HepG2 (cell line): ENCODE measurements around the gene PTPRF. TPM values are rescaled to one million over a fixed set of nuclear protein-coding genes. Genes with fewer than 3 reads are reported as not detected.

ENCODE experiments used
- ATAC-seq: fragments of 200-7000 bp; cut with Tn5 transposase; 3 replicates; pipeline ENCODE4 v1.9.1; 2020; ENCODE audit warnings: mild to moderate bottlenecking, moderate library complexity
- BruUV-seq: library from RNA; stranded (reverse); fragments of 400-500 nt; replicated peaks from 2 replicates; lab custom pipeline; 2021; lab: Mats Ljungman, UMichigan
- CTCF ChIA-PET: fragments of 300-600 bp; formaldehyde crosslinking; extraction: SDS; loops from one replicate; lab custom pipeline; 2021; ENCODE audit warnings: low total read pairs, inconsistent platforms, low intra/inter-chr PET ratio; lab: Yijun Ruan, JAX
- POLR2A ChIA-PET: fragments of 350-600 bp; sonication (Branson Sonifier 250); formaldehyde crosslinking; loops from one replicate; lab custom pipeline; 2020; ENCODE audit warnings: antibody characterized with exemption, inconsistent platforms; lab: Yijun Ruan, JAX
- DNase-seq: peaks from one replicate; pipeline ENCODE4 v3.0.0-alpha.2; 2015; ENCODE audit warnings: low spot score
- FAIRE-seq: peaks from 3 replicates; lab custom pipeline; 2011; peaks lifted over from hg19 to GRCh38; lab: Jason Lieb, UNC
- H2AFZ ChIP-seq: one replicate; pipeline ENCODE4 v1.6.1; 2011; ENCODE audit warnings: low read length, inconsistent platforms
- H3K27ac ChIP-seq: fragments of 300-600 bp; 3 replicates; pipeline ENCODE4 v1.8.0; 2011; ENCODE audit warnings: mixed run types, mild to moderate bottlenecking, mixed read lengths, low read length, inconsistent platforms; ENCODE audit not compliant: insufficient read depth; ENCODE audit errors: extremely low read length
- H3K27me3 ChIP-seq, 2 experiments: fragments of 200-600 bp in 1 of 2; 2 replicates in 1 of 2; 3 replicates in 1 of 2; pipeline versions ENCODE4 v1.6.0 to v1.8.0; 2011; ENCODE audit warnings: low read length in 2 of 2, mild to moderate bottlenecking in 2 of 2, moderate library complexity in 2 of 2, inconsistent platforms in 1 of 2; ENCODE audit not compliant: insufficient read depth in 2 of 2, control insufficient read depth in 1 of 2
- H3K36me3 ChIP-seq, 2 experiments: fragments of 200-600 bp in 1 of 2; replicated peaks in 1 of 2; 2 replicates in 1 of 2; 3 replicates in 1 of 2; pipeline versions ENCODE4 v1.5.1 to v1.8.0; 2011; ENCODE audit warnings: low read length in 2 of 2, inconsistent platforms in 1 of 2; ENCODE audit not compliant: insufficient read depth in 2 of 2, control insufficient read depth in 1 of 2
- H3K4me1 ChIP-seq: 2 replicates; pipeline ENCODE4 v1.5.1; 2012; ENCODE audit warnings: low read length, inconsistent platforms; ENCODE audit not compliant: insufficient read depth
- H3K4me2 ChIP-seq: 2 replicates; pipeline ENCODE4 v1.6.0; 2011; ENCODE audit warnings: low read depth, low read length, inconsistent platforms
- H3K4me3 ChIP-seq, 3 experiments: fragments of 200-600 bp in 1 of 3; sonication (generic), shearing (Covaris generic) in 1 of 3; replicated peaks in 1 of 3; 2 replicates each; pipeline ENCODE4 v1.5.1; 2011 to 2016; ENCODE audit warnings: low read length in 3 of 3, inconsistent platforms in 2 of 3, low read depth in 2 of 3, mild to moderate bottlenecking in 2 of 3, control low read depth in 1 of 3, mixed read lengths in 1 of 3; ENCODE audit not compliant: insufficient read depth in 1 of 3
- H3K79me2 ChIP-seq: one replicate; pipeline ENCODE4 v1.6.1; 2011; ENCODE audit warnings: low read length, inconsistent platforms; ENCODE audit not compliant: insufficient read depth
- H3K9ac ChIP-seq: 2 replicates; pipeline ENCODE4 v1.6.0; 2011; ENCODE audit warnings: mild to moderate bottlenecking, low read depth, low read length, inconsistent platforms; ENCODE audit not compliant: insufficient read depth
- H3K9me3 ChIP-seq: 2 replicates; pipeline ENCODE4 v1.5.1; 2012; ENCODE audit warnings: mild to moderate bottlenecking, low read length
- H4K20me1 ChIP-seq: 2 replicates; pipeline ENCODE4 v1.6.0; 2011; ENCODE audit warnings: inconsistent platforms, mild to moderate bottlenecking, low read length, moderate library complexity; ENCODE audit not compliant: insufficient read depth
- HOMEZ ChIP-seq: IDR thresholded peaks from 2 replicates; pipeline ENCODE4 v1.6.1; 2016; ENCODE audit warnings: low read depth
- KIAA2018 ChIP-seq: sonication (generic); formaldehyde crosslinking; IDR thresholded peaks from 2 replicates; pipeline ENCODE4 v1.5.0; 2020; ENCODE audit warnings: mild to moderate bottlenecking, missing genetic modification reagents, borderline replicate concordance
- TAF15 ChIP-seq: fragments of 200-400 bp; formaldehyde crosslinking; IDR thresholded peaks from one replicate; pipeline ENCODE4 v1.6.1; 2018; ENCODE audit warnings: mild to moderate bottlenecking, low read depth, low read length; ENCODE audit not compliant: poor library complexity, severe bottlenecking
- TEAD3 ChIP-seq: optimal IDR thresholded peaks from 2 replicates; pipeline ENCODE3; 2016; ENCODE audit warnings: borderline replicate concordance
- ZNF414 ChIP-seq: sonication (generic); formaldehyde crosslinking; IDR thresholded peaks from 2 replicates; pipeline ENCODE4 v1.5.0; 2020; ENCODE audit warnings: missing genetic modification reagents
- ZNF674 ChIP-seq: sonication (generic); formaldehyde crosslinking; IDR thresholded peaks from 2 replicates; pipeline ENCODE4 v1.5.0; 2020; ENCODE audit warnings: low read depth, mild to moderate bottlenecking, missing genetic modification reagents
- WGBS: methylation state at CpG from one replicate; pipeline ENCODE4 v1.1.6; 2017; ENCODE audit warnings: low lambda C conversion rate; 5-methylcytosine and 5-hydroxymethylcytosine counted together
- in situ Hi-C: cut with HindIII; loops from 2 replicates; pipeline ENCODE4 v1.10.0; 2017; ENCODE audit warnings: low pct_unique_long_range_greater_than_20kb; ENCODE audit not compliant: extremely low pct_ligation_motif_present
- intact Hi-C: fragments of 100-400 bp; cut with micrococcal nuclease; formaldehyde crosslinking; loops from one replicate; pipeline ENCODE4 v1.10.0; 2022; ENCODE audit not compliant: unreplicated experiment
- polyA plus RNA-seq, 8 experiments: library from polyadenylated mRNA; depleted of rRNA in 3 of 8; stranded (reverse) in 7 of 8; unstranded in 1 of 8; fragments of >200 nt; fragmentation: Illumina TruSeq in 4 of 8; extraction: Trizol in 4 of 8; gene quantifications; 2 replicates each; pipeline versions ENCODE4 v1.2.1 to v1.2.3, GENCODE V29; 2011 to 2016; ENCODE audit warnings: low read depth in 4 of 8, missing spikeins in 1 of 8, mixed read lengths in 1 of 8; ENCODE audit not compliant: insufficient read depth in 1 of 8
- total RNA-seq, 5 experiments: library from RNA; depleted of rRNA; stranded (reverse); fragments of >200 nt; fragmentation: Illumina TruSeq; extraction: Trizol; gene quantifications; 2 replicates each; pipeline ENCODE4 v1.2.3, GENCODE V29; 2016; ENCODE audit warnings: low read depth in 1 of 5
- TF ChIP-seq, protein P1 (sequence below): sonication (generic); formaldehyde crosslinking; IDR thresholded peaks from 2 replicates; pipeline ENCODE4 v1.5.0; 2020; ENCODE audit warnings: mild to moderate bottlenecking, missing genetic modification reagents, moderate library complexity

PTPRF gene
- total and polyA plus RNA-seq, 2 of the 13 experiments (the other 11 are each of a cell fraction or from before 2014, with no cell fraction given), result 55.9 to 167 TPM

DNA sequence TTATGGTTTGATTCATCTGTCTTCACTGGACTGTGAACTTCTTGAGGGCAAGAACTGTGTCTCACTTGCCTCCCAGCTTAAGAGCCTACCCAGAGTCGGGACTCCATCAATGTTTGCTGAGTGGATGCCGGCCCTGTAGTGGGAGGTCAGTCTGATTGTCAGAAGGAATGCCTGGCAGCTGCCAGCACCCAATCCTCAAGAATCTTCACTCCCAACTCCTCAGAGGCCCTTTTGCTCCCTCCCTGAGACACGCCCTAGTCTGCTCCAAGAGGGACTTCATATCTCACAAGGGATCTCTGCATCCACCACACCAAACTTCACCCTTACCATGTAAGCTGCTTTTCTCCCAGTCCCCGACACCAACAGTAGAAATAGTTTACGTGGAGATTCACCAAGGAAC is 104.0 kb downstream of the PTPRF start:
- intact Hi-C loops, result no loop called here
- Histone ChIP-seq H3K4me1 (peaks cover 8% of the 10 kb centered on the region; the same call in 1 of the 2 replicates), H3K4me2 (no peak overlapping the region), H3K4me3 (no peak overlapping the region), H3K9me3 (no peaks in the 10 kb centered on the region), H3K36me3 (no peaks in the 10 kb centered on the region), H3K79me2 (no peaks in the 10 kb centered on the region), H3K27ac (no peak overlapping the region), H2AFZ (no peak overlapping the region), H3K27me3 (peaks cover 2 to 11% of the 10 kb centered on the region in 2 experiments; a peak in 2 of 5 replicates), H4K20me1 (no peaks in the 10 kb centered on the region), H3K9ac (no peak overlapping the region)
- ChIA-PET POLR2A (no interaction called here), CTCF (no interaction called here)
- ATAC-seq (peak; percentile 20; the same call in 1 of the 3 replicates), DNase-seq (no peak), FAIRE-seq (no peak)
- TF ChIP-seq TAF15 (no peak), ZNF674 (CRISPR knock-in tag) (no peak), ZNF414 (CRISPR knock-in tag) (no peak), TEAD3 (CRISPR knock-in tag) (no peak), KIAA2018 (CRISPR knock-in tag) (no peak), HOMEZ (CRISPR knock-in tag) (no peak)
- TF ChIP-seq, protein P1, sequence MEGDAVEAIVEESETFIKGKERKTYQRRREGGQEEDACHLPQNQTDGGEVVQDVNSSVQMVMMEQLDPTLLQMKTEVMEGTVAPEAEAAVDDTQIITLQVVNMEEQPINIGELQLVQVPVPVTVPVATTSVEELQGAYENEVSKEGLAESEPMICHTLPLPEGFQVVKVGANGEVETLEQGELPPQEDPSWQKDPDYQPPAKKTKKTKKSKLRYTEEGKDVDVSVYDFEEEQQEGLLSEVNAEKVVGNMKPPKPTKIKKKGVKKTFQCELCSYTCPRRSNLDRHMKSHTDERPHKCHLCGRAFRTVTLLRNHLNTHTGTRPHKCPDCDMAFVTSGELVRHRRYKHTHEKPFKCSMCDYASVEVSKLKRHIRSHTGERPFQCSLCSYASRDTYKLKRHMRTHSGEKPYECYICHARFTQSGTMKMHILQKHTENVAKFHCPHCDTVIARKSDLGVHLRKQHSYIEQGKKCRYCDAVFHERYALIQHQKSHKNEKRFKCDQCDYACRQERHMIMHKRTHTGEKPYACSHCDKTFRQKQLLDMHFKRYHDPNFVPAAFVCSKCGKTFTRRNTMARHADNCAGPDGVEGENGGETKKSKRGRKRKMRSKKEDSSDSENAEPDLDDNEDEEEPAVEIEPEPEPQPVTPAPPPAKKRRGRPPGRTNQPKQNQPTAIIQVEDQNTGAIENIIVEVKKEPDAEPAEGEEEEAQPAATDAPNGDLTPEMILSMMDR (CRISPR knock-in tag), result no peak
- in situ Hi-C loops, result no loop called here
- no TSS peak for BruUV-seq
- 48% methylated on average over 4 of the region's 5 CpGs for WGBS
